H1 (cell line): ENCODE results near the gene NASP. TPM values are rescaled to one million over a fixed set of nuclear protein-coding genes. Genes with fewer than 3 reads are reported as not detected.

Experiments
- CTBP2 ChIP-seq: IDR thresholded peaks from 2 replicates; pipeline ENCODE4 v1.7.0; 2011; ENCODE audit warnings: borderline replicate concordance, mild to moderate bottlenecking, moderate library complexity, mixed read lengths, low read length; ENCODE audit not compliant: insufficient read depth, insufficient read length
- KDM1A ChIP-seq: fragments of 200-600, 300-600 bp; sonication (generic); IDR thresholded peaks from 2 replicates; pipeline ENCODE4 v1.7.1; 2016; ENCODE audit warnings: mild to moderate bottlenecking, low read length, borderline replicate concordance
- TCF12 ChIP-seq: IDR thresholded peaks from 2 replicates; pipeline ENCODE4 v1.6.1; 2011; ENCODE audit warnings: low read depth, mild to moderate bottlenecking, low read length
- polyA plus RNA-seq, 7 experiments: library from polyadenylated mRNA; depleted of rRNA in 3 of 7; stranded (reverse) in 5 of 7; unstranded in 2 of 7; fragments of >200 nt in 5 of 7; fragments of 200-250 nt in 2 of 7; gene quantifications; 1 replicate in 5 of 7; 2 replicates in 1 of 7; 4 replicates in 1 of 7; pipeline versions ENCODE4 v1.2.1 to v1.2.3, GENCODE V29; 2011 to 2013; ENCODE audit warnings: missing spikeins in 2 of 7, mixed read lengths in 2 of 7
- total RNA-seq: library from RNA; stranded (reverse); fragmentation: NEBNext Ultra II Directional; extraction: Animal tissue kit (Norgen Biotek cat#: 25700); gene quantifications from 2 replicates; pipeline ENCODE4 v1.2.1, GENCODE V29; 2021
- TF ChIP-seq, protein P1 (sequence below), 3 experiments: IDR thresholded peaks; 1 replicate in 2 of 3; 2 replicates in 1 of 3; pipeline versions ENCODE4 v1.5.1 to v1.6.1; 2011; ENCODE audit warnings: low read length in 3 of 3, mild to moderate bottlenecking in 3 of 3, inconsistent platforms in 2 of 3, low read depth in 1 of 3, moderate library complexity in 1 of 3; ENCODE audit not compliant: insufficient read depth in 1 of 3; ENCODE audit errors: control extremely low read depth in 1 of 3

The NASP gene
- total and polyA plus RNA-seq, 2 of the 8 experiments (the other 6 are each of a cell fraction or from before 2014, with no cell fraction given): 263 to 647 TPM

DNA sequence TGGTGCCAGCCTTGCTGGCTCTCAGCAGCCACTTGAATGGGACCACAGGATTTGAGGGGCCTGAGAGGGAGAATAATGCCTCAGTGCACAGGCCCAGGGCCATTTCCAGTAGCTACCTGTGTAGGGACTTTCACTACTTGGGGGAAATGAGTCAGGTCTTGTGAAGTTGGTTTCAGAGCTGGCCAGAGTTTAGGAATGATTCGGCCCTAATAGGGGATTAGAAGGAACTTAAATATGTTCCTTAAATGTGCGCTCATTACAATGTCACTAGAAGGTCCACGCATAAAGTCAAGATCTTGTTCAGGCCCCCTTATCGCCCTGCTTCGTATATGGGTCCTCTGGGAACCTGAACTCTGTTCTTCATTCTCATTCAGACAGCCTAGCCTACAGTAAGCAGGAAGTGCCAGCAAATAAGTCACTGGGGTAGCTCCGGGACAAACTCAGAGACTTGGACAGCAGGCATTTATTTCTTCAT, 38.8 kb upstream of the NASP start (continued):
- no peak for TF ChIP-seq TCF12
- TF ChIP-seq, protein P1, sequence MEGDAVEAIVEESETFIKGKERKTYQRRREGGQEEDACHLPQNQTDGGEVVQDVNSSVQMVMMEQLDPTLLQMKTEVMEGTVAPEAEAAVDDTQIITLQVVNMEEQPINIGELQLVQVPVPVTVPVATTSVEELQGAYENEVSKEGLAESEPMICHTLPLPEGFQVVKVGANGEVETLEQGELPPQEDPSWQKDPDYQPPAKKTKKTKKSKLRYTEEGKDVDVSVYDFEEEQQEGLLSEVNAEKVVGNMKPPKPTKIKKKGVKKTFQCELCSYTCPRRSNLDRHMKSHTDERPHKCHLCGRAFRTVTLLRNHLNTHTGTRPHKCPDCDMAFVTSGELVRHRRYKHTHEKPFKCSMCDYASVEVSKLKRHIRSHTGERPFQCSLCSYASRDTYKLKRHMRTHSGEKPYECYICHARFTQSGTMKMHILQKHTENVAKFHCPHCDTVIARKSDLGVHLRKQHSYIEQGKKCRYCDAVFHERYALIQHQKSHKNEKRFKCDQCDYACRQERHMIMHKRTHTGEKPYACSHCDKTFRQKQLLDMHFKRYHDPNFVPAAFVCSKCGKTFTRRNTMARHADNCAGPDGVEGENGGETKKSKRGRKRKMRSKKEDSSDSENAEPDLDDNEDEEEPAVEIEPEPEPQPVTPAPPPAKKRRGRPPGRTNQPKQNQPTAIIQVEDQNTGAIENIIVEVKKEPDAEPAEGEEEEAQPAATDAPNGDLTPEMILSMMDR (IDR thresholded peaks at IDR 0.05; ENCODE audit: control extremely low read depth in 1 of 3, insufficient read depth in 1 of 3, low read depth in 1 of 3, low read length in 3 of 3): no peak
- TF ChIP-seq KDM1A: no peak
- TF ChIP-seq CTBP2: no peak
